Lung microvascular endothelial cell (primary cell): Measurements from ENCODE around the gene GFPT2. TPM values are rescaled to one million over a fixed set of nuclear protein-coding genes. Genes with fewer than 3 reads are reported as not detected.
A peak's percentile ranks its signal among the peaks of the same experiment; 100 is the strongest.
"Not testable (repeated sequence)": the region's sequence is repeated elsewhere in the genome, so short reads cannot be mapped to it uniquely, and the experiment has no call there.

Experiments
- DNase-seq, 2 donors: peaks; one replicate each; pipeline versions ENCODE4 v3.0.0 to v3.0.0-alpha.2; 2010; ENCODE audit warnings: low read depth in 2 of 2
- total RNA-seq: library from RNA; depleted of rRNA; stranded (reverse); fragments of >200 nt; gene quantifications from 2 replicates; pipeline ENCODE4 v1.2.1, GENCODE V29; 2014

The GFPT2 gene
- total RNA-seq, 1 donor from 2014 or later, result 0.79 TPM

- DNase-seq, result no peak
These were observed 48.4 kb downstream of the GFPT2 start for GRCh38 chr5:180304431-180305375.

DNA sequence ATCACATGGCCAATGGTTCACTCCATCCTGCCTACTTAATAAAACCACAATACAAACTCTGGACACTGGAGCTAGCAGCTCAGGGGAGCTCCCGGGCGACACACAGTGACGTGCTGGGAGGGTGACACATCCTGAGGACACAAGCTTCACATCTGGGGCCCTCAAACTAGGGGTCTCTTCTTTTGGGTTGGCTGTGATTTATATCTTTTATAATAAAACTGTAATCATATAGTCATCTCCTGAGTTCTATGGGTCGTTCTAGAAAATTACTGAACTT, 49.2 kb downstream of the GFPT2 start:
- no peak for DNase-seq

DNA sequence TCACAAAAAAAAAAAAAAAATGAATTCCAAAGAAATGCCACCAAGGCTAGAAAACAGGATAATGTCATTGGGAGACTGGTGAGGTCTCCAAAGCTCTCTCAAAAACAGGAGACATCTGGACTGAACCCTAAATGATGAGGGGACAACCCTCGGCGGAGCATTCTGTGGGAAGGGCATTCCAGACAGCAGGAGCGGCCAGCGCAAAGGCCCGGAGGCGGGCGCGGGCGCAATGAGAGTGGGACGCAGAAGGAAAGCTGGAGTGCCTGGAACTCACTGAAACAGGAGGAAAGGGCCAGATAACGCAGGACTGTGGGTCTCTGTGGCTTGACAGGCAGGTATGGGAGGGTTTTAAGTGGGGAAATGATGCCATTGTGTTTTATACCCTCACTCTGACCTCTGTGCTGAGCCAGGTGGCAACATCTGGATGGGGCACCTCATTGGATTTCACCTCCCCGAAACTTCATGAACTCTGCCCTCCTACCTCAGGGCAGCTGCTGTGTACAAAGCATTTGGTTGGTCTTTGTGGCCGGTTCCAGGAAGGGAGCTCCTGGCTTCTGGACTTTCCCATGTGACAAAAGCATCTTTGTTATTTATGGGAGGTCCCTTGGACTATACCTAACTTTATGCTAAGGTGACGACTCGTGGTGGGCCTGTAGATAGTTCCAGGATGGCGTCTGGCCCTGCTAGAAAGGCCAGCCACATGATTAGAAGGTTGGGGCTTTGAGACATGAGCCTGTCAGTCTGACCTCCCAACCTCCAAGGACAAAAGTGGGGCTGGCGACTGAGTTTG, 49.7 kb downstream of the GFPT2 start:
- DNase-seq, result no peak

DNA sequence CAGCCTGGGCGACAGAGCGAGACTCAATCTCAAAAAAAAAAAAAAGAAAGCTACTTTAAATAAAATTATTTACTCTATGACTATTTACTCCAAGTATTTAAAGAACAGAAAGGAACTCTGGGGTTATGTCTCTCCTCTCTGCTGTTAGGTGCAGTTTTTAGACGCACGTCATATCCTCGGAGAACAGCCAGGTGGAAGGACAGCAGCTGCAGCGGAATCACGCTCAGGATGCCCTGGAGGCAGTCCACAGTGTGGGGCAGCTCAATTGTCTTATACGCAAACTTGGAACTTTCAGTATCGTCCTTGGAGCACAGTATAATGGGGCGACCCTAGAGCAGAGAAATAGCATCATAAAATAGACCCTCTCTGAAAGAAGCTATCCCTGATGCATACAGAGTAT, 50.9 kb downstream of the GFPT2 start:
- no peak for DNase-seq

GRCh38 chr5:180301253-180301652, 51.9 kb downstream of the GFPT2 start:
- no peak for DNase-seq

DNA sequence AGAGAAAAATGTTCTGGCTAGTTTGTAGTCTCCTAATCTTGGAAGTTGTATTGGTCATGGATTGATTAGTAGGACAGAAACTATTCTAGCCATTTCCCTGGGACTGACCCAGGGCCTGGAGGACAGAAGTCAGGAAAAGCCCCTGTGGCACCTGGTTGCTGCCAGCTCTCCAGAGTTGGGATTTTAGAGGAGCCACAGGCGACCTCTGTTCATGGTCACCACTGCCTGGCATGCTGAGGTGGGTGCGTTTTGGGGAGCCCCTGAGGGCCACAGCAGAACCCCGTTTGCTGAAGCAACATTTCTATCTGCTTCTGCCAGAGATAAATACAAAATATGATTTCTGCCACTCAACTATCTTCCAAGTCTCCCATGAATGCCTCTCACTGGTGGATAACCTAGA, 53.6 kb downstream of the GFPT2 start:
- no peak for DNase-seq

GRCh38 chr5:180299014-180299413, 54.1 kb downstream of the GFPT2 start:
- DNase-seq, result not testable (repeated sequence)

- no peak for DNase-seq
These were observed 55.4 kb downstream of the GFPT2 start for GRCh38 chr5:180297587-180298282.

- DNase-seq, result peak in 1 of 2 donors; percentile 20
These were observed 56.4 kb downstream of the GFPT2 start for GRCh38 chr5:180296771-180297170.

DNA sequence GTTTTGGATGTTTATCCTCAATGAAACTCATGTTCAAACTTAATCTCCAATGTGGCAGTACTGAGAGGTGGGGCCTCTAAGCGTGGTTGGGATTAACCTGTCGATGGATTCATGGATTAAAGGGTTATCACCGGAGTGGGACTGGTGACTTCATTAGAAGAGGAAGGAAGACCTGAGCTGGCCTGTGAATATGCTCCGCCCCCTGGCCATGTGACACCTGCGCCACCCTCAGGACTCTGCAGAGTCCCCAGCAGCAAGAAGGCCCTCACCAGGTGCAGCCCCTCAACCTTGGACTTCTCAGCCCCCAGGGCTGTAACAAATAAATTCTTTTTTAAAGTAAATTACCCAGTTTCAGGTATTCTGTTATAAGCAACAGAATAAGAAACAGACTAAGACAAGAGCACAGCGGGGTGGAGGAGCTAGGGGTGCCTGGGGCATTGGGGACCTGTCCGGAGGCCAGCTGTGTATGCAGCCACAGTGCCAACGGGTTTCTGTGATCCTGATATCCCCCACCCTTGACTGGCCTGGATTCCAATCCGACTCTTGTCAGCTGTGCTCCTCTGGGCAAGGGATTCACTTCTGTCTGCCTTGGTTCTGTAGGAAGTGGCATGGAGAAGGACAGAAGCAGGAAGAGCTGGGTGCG, 58.1 kb downstream of the GFPT2 start:
- no peak for DNase-seq

DNA sequence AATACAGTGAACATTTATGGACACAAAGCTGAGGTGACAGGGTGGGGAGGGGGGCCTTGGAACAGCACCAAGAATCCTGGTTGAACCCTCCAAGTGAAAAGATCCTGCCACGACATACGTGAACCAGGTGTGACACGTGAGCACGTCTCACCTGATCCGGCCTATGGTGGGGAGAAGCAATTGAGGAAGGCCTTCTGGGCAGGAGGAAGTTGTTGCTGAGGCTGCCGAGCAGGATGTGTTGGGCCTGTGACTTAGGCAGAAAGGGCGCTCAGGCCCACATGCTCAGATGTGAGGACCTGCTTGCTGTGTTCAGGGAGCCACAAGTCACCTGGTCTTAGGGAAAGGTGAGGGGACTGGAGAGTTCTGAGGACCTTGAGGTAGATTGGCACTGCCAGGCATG, 58.7 kb downstream of the GFPT2 start:
- no peak for DNase-seq

DNA sequence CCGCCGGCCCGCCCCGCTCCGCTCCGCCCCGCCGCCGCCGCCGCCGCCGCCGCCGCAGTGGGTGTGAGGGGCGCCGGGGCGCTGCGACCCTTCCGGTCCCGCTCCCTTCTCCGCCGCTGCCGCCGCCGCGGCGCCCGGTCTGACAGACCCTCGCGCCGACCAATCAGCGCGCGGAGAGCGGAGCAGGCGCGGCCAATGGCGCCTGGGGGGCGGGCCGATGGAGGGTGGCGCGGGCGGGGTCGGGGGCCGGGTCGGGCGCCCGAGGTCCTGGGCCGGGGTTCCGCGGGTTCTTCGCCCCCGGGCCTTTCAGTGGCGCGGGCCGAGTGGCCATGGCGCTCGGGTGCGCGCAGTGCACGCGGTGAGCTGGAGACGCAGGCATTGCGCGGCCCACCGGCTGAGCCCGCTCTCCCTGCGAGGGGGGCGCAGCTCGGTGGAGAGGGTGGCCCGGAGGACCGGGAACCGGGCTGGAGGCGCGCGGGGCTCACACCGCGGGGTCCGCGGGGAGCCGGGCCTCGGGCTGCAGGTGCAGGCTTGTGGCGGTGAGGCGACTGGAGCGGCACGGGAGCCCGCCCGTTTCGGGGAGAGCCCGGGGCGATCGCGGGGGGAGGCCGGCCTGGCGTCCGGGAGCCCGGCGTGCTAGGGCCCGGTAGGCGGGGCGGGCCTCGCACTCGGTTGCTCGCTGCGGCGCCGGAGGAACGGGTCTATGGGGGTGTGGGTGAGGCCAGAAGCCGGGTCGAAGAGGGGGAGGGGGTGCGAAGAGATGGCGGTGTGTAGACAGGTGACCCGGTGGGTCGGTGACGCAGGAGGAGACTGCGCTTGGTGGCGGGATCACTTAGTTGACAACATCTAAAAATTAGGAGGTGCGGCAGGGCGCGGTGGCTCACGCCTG, 60.9 kb downstream of the GFPT2 start, which contains the start of gene MAPK9:
Gene MAPK9, minus strand, starts transcription at position 141 of the 889 bp plus-strand sequence. CDS start 11,522 bp downstream, outside the sequence.
- DNase-seq, result peak; percentile 77 to 84

DNA sequence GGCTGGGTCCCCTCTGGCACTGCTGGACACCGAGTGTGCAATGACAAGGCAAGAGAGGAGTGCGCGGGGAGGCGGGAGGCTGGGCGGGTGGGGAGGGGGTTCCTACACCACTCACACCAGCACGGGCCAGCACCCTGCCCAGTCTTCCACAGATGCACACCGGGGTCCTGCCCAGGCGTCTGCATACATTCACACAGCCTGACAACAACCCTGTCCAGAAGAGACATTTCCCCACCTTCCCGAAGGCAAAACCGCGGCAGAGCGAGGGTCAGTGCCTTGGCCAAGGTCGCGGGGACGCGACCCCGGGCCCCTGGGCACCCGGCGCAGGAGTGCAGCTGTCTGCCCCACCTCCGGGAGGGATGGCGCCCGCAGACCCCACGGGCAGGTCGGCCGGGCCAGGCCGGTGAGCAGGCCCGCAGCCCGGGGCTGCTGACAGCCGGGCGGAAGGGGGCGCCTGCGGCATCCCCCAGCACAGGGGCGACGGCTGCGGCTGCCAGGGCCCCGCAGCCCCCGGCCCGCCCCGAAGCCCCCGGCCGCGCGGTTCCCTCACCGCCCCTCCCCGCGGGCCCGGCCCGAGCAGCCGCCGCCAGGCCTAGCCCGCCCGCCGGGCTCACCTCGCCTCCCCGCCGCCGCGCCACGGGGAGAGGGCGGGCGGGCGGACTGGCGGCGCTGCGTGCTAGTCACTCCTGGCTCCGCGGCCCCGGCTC, 61.7 kb downstream of the GFPT2 start:
- peak; percentile 26 to 27 for DNase-seq

DNA sequence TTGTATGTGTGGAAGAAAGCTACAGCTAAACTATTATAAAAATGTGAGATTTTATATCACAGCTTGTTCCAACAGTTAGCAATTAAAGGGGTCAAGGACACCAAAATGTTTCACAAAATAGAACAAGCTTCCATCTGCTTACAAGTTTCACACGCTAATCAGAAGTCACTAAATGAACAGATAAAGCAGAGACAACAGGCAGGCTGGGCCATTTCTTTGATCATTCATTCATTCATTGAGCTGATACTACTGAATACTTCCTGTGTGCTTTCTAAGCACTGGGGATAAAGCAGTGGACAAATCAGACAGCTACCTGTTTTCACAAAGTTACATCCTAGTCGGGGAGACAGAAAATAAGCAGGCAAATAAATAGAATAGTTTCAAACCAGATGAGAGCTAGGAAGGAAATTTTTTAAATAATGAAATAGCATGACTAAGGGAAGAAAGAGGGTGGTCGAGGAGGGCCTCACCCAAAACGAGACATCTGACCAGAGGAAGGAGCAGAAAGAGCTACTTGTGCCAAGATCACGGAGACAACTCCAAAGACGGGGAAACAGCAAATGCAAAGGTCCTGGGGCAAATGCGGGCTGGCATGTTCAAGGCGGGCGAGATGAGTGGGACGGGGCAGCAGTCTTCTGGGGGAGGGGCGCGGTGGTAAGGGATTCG, 62.4 kb downstream of the GFPT2 start:
- DNase-seq, result no peak

GRCh38 chr5:180289966-180290365, 63.2 kb downstream of the GFPT2 start:
- no peak for DNase-seq

DNA sequence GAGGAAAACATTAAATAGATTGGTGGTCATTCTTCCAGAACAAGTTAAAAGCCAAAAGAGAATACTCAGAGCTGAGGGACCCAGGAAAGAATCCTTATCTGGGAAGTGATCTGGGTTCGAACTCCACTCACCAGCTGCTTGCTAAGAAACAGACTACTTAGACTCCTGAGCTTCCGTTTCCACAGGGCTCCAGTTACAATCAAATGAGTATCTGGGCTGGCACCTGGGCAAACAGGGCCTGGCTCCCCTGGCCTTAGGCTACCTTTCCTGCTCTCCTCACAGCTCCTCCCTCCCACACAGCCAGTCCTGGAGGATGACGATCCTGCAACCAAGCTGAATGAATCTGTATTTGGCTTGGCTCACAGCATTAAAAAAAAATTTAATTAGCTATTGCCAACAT, 63.7 kb downstream of the GFPT2 start:
- no peak for DNase-seq

DNA sequence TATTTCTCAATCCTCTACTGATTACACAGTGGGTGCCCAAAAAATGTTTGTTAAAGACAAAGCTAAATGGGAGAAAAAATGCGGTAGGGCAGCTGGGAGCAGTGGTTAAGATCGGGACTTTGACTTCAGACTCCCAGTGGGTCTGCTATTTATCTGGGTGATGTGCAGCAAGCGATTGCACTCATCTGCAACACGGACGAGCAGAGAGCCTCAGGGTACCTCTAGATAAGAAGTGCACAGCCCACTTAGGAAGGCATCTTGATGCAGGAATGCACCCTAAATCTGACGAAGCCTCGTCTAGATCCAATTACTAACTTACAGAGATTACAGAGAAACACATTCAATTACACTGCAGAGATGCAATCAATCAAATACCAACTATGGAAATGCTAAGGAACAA, 65.3 kb downstream of the GFPT2 start:
- no peak for DNase-seq

GRCh38 chr5:180287404-180287803, 65.7 kb downstream of the GFPT2 start:
- DNase-seq, result no peak

GRCh38 chr5:180284149-180284548, 69.0 kb downstream of the GFPT2 start:
- no peak for DNase-seq
